Left hindlimb (tissue), 1 donor: ENCODE measurements around the gene YDJC.
"Not testable (repeated sequence)": the region's sequence is repeated elsewhere in the genome, so short reads cannot be mapped to it uniquely, and the experiment has no call there.

Source experiments
- DNase-seq: peaks from one replicate; pipeline ENCODE4 v3.0.0-alpha.2; 2018

The YDJC gene

DNA sequence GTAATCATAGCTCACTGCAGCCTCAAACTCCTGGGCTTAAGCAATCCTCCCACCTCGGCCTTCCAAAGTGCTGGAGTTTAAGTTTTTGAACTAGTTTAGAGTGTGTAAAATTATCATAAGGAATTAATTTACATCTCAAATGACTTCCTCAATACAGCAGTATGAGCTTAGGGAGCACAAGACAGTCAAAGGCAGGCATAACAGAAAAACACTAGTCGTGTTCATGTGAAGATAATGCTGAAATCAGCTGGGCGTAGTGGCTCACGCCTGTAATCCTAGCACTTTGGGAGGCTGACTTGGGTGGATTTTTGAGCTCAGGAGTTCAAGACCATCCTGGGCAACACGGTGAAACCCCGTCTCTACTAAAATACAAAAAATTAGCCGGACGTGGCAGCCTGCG, 25.8 kb downstream of the YDJC start:
- DNase-seq = no peak

DNA sequence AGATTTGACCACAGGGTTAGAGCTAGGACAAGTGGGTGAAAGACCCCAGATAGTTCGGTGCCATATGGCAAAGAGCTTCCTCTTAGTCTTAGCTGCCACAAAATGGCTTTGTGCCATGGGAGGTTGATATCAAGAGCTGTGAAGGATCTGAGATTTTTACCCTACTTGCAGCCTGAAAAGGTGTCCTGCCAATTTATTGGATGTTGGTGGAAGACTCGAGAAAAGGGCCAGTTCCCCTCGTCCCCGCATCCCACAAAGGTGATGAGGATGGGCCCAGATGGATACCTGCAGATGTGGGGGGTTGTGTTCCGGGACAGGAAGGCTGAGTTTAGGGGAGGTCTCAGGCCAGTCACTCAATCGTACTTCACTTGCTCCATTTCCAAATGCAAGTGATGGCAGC, 27.2 kb downstream of the YDJC start:
- DNase-seq = no peak

GRCh38 chr22:21599053-21599893, 30.5 kb downstream of the YDJC start:
- DNase-seq = no peak

GRCh38 chr22:21598302-21598701, 31.5 kb downstream of the YDJC start:
- no peak for DNase-seq

DNA sequence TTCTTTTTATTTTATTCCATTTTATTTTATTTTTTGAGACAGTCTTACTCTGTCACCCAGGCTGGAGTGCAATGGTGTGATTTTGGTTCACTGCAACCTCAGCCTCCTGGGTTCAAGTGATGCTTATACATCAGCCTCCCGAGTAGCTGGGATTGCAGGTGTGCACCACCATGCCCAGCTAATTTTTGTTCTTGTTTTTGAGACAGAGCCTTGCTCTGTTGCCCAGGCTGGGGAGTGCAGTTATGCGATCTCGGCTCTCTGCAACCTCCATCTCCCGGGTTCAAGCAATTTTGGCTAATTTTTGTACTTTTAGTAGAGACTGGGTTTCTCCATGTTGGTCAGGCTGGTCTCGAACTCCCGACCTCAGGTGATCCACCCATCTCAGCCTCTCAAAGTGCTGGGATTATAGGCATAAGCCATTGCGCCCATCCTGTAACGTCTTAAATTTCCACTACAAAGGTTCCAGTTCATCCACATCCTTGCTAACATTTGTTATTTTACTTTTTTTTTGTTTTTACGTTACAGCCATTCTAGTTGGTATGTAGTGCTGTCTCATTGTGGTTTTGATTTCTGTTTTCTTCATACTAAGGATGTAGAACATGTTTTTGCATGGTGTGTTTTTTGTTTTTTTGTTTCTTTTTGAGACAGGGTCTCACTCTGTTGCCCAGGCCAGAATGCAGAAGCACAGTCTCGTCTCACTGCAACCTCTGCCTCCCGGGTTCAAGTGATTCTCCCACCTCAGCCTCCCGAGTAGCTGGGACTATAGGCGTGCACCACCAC, 33.3 kb downstream of the YDJC start:
- DNase-seq = not testable (repeated sequence)

- no peak for DNase-seq
Measured at GRCh38 chr22:21594865-21595452, 34.9 kb downstream of the YDJC start.

DNA sequence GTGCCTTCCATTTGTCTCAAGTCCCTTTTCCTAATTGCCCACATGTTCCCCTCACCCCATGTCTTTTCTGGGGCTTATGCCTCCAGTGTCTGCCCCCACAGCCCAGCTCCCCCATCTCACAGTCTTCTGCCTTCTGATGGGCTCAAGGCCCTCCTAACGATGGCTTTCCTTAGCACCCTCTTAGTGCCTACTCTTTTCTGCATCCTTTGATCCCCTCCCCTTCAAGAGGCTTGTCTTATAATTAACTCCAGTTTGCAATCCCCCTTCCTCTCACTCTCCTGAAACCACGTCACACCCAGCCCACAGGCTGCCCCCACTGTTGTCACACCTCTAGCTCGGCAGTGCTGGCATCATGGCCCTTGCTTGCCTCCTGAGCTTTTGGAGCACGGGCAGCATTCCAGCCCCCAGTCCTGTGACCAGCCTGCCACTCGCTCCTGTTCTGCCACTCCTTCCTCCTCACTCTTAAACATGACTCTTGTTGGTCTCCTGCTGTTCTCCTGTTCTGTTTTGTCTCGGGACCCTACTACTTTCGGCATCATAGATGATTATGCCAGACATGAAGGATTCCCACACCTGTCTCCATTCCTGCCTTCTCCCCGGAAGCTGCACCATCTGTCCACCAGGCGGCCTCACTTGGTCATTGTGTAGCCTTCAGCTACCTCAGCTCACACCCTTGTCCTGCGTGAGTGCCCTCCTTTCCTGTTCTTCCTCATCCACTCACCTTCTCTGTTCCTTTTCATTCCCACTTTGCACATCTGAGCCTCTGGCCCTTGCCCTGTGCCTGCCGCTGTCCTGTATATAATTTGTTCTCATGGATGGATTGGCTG, 36.2 kb downstream of the YDJC start:
- DNase-seq = no peak

- no peak for DNase-seq
Measured at GRCh38 chr22:21592422-21592821, 37.4 kb downstream of the YDJC start.

DNA sequence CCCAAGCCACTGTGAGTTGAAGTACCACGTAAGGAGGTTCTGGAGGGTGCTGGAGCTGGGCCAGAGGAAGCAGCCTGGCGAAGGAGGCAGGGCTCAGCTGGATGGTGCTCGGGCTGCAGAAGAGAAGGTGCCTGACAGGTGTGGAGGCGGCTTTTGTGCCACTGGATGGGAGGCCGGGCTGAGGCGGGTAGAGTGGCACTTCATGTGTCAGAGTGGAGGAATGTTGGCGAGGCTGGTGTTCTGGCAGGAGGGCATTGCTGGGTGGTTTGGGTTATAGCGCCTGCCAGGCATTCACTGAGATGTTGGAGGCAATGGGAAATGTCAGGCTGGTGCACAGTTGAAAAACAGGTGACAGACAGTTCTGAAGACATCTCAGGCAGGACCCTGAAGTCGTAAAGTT, 38.1 kb downstream of the YDJC start:
- DNase-seq = no peak

DNA sequence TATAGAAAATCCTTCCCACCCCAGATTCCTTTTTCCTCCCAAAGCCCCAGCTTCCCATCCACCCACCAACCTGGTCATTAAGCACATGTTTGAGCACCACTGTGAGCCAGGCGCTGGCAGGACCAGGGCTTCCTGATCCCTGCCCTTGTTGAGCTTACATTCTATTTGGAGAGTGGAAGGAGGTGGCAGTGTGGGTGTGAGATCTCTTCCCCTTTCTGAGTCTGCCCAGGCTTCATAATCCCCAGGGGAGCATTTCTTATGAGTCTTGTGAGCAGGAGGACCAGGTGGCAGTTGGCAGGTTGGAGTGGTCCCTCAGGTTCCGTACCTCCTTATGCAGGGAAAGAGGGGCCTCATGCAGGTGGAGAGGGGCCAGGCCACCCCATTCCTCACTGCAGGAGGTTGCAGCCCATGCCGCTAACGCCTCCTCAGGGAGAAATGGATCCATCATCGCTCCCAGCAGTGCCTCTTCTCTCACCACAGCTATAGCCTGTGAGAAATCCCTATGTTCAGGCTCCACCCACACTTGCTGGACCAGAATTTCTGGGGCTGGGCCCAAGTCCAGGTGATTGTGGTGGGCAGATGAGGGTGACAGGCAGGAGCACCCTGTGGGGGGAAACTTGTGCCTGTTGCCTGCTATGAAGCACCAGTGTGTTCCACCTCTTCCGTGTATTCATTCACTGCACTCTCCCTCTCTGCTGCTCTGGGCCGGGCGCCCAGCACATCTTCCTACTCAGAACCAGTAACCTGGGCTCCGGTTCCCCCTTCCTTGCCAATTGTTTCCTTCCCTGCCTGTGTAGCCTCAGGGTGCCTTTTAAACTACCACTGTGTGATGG, 38.8 kb downstream of the YDJC start:
- no peak for DNase-seq

DNA sequence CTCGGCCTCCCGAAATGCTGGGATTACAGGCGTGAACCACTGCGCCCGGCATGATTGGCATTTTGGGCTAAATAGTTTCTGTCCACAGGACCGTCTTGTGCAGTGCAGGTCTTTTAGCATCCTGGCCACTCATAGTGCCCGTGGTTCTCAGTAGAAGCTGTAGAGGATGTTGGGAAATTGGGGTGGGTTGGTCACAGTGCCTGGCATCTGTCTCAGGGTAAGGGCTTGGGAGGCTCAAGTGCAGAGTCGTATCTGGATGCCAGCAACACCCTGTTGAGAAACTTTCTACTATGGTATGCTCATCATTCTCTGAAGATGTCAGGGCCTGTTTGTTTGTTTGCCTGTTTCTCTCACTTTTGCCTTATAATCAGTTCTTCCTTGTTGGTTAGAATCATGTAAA, 40.4 kb downstream of the YDJC start:
- no peak for DNase-seq

DNA sequence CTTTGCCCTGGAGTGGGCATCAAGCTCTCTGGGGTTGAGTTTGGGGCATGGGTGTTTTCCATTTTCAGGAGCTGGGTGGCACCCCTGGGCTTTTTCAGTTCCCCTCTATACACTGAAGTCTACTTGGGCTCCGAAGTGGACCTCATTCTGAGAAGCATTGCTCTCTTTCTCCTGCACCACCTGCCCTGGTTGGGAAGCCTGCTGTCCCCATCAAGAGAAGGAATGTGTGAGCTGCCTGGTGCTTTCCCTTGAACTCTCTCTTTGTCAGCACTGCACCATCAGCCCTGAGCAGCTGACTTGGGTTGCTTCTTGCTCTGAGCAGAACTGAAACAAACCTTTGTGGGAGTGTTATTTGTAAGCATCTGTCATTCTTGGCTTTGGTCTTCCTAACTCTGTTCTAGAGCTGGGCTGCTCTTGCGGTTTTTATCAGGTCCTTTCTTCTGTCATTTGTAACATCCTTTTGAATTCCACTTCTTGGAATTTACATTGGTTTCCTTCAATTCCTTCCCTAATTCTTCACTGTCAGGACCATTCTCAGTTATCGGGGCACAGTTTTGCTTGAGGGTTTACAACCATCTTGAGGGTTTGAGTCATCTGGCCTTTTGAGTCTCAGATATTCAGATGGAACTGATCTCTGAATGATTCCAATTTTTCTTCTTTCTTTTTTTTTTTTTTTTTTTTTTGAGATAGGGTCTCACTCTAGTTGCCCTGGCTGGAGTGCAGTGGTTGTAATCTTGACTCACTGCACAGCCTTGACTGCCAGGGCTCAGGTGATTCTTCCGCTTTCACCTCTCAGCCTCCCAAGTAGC, 41.8 kb downstream of the YDJC start:
- DNase-seq = no peak

GRCh38 chr22:21585389-21585788, 44.4 kb downstream of the YDJC start:
- DNase-seq = no peak

- no peak for DNase-seq
Measured at GRCh38 chr22:21582801-21583740, 46.8 kb downstream of the YDJC start.

- DNase-seq = not testable (repeated sequence)
Measured at GRCh38 chr22:21581009-21581713, 48.7 kb downstream of the YDJC start.

- not testable (repeated sequence) for DNase-seq
Measured at GRCh38 chr22:21580623-21581007, 49.2 kb downstream of the YDJC start.

- DNase-seq = no peak
Measured at GRCh38 chr22:21579474-21579851, 50.4 kb downstream of the YDJC start.
